Measurements from ENCODE around the gene PIK3R3. TPM values are rescaled to one million over a fixed set of nuclear protein-coding genes. Genes with fewer than 3 reads are reported as not detected.

Gene PIK3R3
- total RNA-seq, 2 donors from 2014 or later: 18.4 to 19.0 TPM

- Histone ChIP-seq H3K9me3 (ENCODE audit: control insufficient read depth, low read length) (no peaks in the 10 kb centered on the region), H3K27me3 (ENCODE audit: control insufficient read depth, insufficient read depth, low read length, poor library complexity, severe bottlenecking) (no peaks in the 10 kb centered on the region), H3K9ac (ENCODE audit: extremely low read depth, low read length, poor library complexity, severe bottlenecking) (no peak overlapping the region), H3K27ac (ENCODE audit: low read depth, low read length) (no peak overlapping the region), H3K36me3 (ENCODE audit: control insufficient read depth, insufficient read depth, low read length) (no peaks in the 10 kb centered on the region), H3K4me3 (ENCODE audit: low read length) (no peak overlapping the region), H3K4me1 (ENCODE audit: control insufficient read depth, insufficient read depth, low read length) (no peaks in the 10 kb centered on the region)
- Mint-ChIP-seq H3K4me3 (no peak overlapping the region), H3K27ac (no peak overlapping the region), H3K9me3 (no peaks in the 10 kb centered on the region), H3K36me3 (ENCODE audit: low read depth) (no peaks in the 10 kb centered on the region), H3K4me1 (no peaks in the 10 kb centered on the region), H3K27me3 (ENCODE audit: insufficient read depth) (peaks cover 33% of the 10 kb centered on the region)
- 90 to 92% methylated on average over 4 of the region's 4 CpGs for WGBS, 2 experiments (ENCODE audit: insufficient coverage in 1 of 2, insufficient read length in 1 of 2)
- DNase-seq: no peak
- TF ChIP-seq CTCF (conservative IDR thresholded peaks at IDR 0.05): no peak
These were observed 39.9 kb upstream of the PIK3R3 start for GRCh38 chr1:46172321-46172720.

GRCh38 chr1:46171871-46172270 is 39.4 kb upstream of the PIK3R3 start:
- H3K27ac Mint-ChIP-seq: no peak overlapping the region
- no peaks in the 10 kb centered on the region for H3K27me3 ChIP-seq (ENCODE audit: control insufficient read depth, insufficient read depth, low read length, poor library complexity, severe bottlenecking)

GRCh38 chr1:46171351-46171750 is 38.9 kb upstream of the PIK3R3 start:
- H3K4me3 ChIP-seq (ENCODE audit: low read length): no peak overlapping the region
- TF ChIP-seq CTCF (conservative IDR thresholded peaks at IDR 0.05): no peak
- no peaks in the 10 kb centered on the region for H3K36me3 ChIP-seq (ENCODE audit: control insufficient read depth, insufficient read depth, low read length)
- 91 to 100% methylated on average over 1 to 8 of the region's 8 CpGs for WGBS, 2 experiments (ENCODE audit: insufficient coverage in 1 of 2, insufficient read length in 1 of 2)
- H3K9me3 ChIP-seq (ENCODE audit: control insufficient read depth, low read length): no peaks in the 10 kb centered on the region
- H3K9ac ChIP-seq (ENCODE audit: extremely low read depth, low read length, poor library complexity, severe bottlenecking): no peak overlapping the region
- no peaks in the 10 kb centered on the region for H3K27me3 ChIP-seq (ENCODE audit: control insufficient read depth, insufficient read depth, low read length, poor library complexity, severe bottlenecking)
- no peak overlapping the region for H3K27ac ChIP-seq (ENCODE audit: low read depth, low read length)
- no peak for DNase-seq
- no peaks in the 10 kb centered on the region for H3K36me3 Mint-ChIP-seq (ENCODE audit: low read depth)
- H3K4me3 Mint-ChIP-seq: no peak overlapping the region
- H3K27ac Mint-ChIP-seq: no peak overlapping the region
- H3K4me1 Mint-ChIP-seq: peaks cover 7% of the 10 kb centered on the region
- H3K27me3 Mint-ChIP-seq (ENCODE audit: insufficient read depth): peaks cover 43% of the 10 kb centered on the region
- no peaks in the 10 kb centered on the region for H3K4me1 ChIP-seq (ENCODE audit: control insufficient read depth, insufficient read depth, low read length)
- H3K9me3 Mint-ChIP-seq: no peaks in the 10 kb centered on the region

More at GRCh38 chr1:46171871-46172270, 39.4 kb upstream of the PIK3R3 start:
- Histone ChIP-seq H3K4me3 (ENCODE audit: low read length) (no peak overlapping the region), H3K9ac (ENCODE audit: extremely low read depth, low read length, poor library complexity, severe bottlenecking) (no peak overlapping the region), H3K27ac (ENCODE audit: low read depth, low read length) (no peak overlapping the region), H3K4me1 (ENCODE audit: control insufficient read depth, insufficient read depth, low read length) (no peaks in the 10 kb centered on the region), H3K36me3 (ENCODE audit: control insufficient read depth, insufficient read depth, low read length) (no peaks in the 10 kb centered on the region), H3K9me3 (ENCODE audit: control insufficient read depth, low read length) (no peaks in the 10 kb centered on the region)
- no peak overlapping the region for H3K4me3 Mint-ChIP-seq
- H3K4me1 Mint-ChIP-seq: peaks cover 2% of the 10 kb centered on the region
- 90 to 92% methylated on average over 2 to 6 of the region's 6 CpGs for WGBS, 2 experiments (ENCODE audit: insufficient coverage in 1 of 2, insufficient read length in 1 of 2)
- H3K27me3 Mint-ChIP-seq (ENCODE audit: insufficient read depth): peaks cover 38% of the 10 kb centered on the region
- no peaks in the 10 kb centered on the region for H3K9me3 Mint-ChIP-seq
- H3K36me3 Mint-ChIP-seq (ENCODE audit: low read depth): no peaks in the 10 kb centered on the region
- TF ChIP-seq CTCF (conservative IDR thresholded peaks at IDR 0.05): no peak
- peak; percentile 71 for DNase-seq
